ENCODE measurements around the gene CARD19.

GRCh38 chr9:93125331-93125894 lies 29.4 kb downstream of the CARD19 start:
- TF ChIP-seq CTCF (tag by site-specific recombination; IDR thresholded peaks at IDR 0.05): no peak
- no peak for TF ChIP-seq YY1 (tag by site-specific recombination; IDR thresholded peaks at IDR 0.05)
- TF ChIP-seq ZBTB21 (tag by site-specific recombination; IDR thresholded peaks at IDR 0.05): no peak
- no peak for TF ChIP-seq ZSCAN30 (tag by site-specific recombination; IDR thresholded peaks at IDR 0.05)
- no peak for TF ChIP-seq TCF7L2 (IDR thresholded peaks at IDR 0.05; ENCODE audit: borderline replicate concordance, low read depth, low read length)
- no peak for TF ChIP-seq ZNF777 (tag by site-specific recombination; IDR thresholded peaks at IDR 0.05; ENCODE audit: borderline replicate concordance)
- no peak for TF ChIP-seq OSR2 (tag by site-specific recombination; IDR thresholded peaks at IDR 0.05)
- no peak for TF ChIP-seq ZNF274 (IDR thresholded peaks at IDR 0.05; ENCODE audit: low read length)
- no peak for TF ChIP-seq ZNF274 (tag by site-specific recombination; IDR thresholded peaks at IDR 0.05; ENCODE audit: borderline replicate concordance)
- no peak for TF ChIP-seq ZNF138 (tag by site-specific recombination; IDR thresholded peaks at IDR 0.05; ENCODE audit: borderline replicate concordance)
- TF ChIP-seq SP7 (tag by site-specific recombination; IDR thresholded peaks at IDR 0.05): no peak
- no peak for TF ChIP-seq ZNF423 (tag by site-specific recombination; IDR thresholded peaks at IDR 0.05)
- TF ChIP-seq ZFP3 (tag by site-specific recombination; IDR thresholded peaks at IDR 0.05; ENCODE audit: low read depth): no peak

Data from HEK293 (cell line).